Measurements from ENCODE around the gene ZGRF1.
"Not testable (repeated sequence)": the region's sequence is repeated elsewhere in the genome, so short reads cannot be mapped to it uniquely, and the experiment has no call there.

The ZGRF1 gene

GRCh38 chr4:112644595-112645535, 8.2 kb upstream of the ZGRF1 start:
- DNase-seq = not testable (repeated sequence)

GRCh38 chr4:112642526-112642925, 5.8 kb upstream of the ZGRF1 start:
- no peak for DNase-seq

GRCh38 chr4:112637552-112637866, 800 bp upstream of the ZGRF1 start:
- DNase-seq = no peak

- peak; percentile 45 for DNase-seq
Measured at GRCh38 chr4:112633477-112634235, 3.1 kb downstream of the ZGRF1 start.

- no peak for DNase-seq
Measured at GRCh38 chr4:112626228-112626627, 10.5 kb downstream of the ZGRF1 start.

GRCh38 chr4:112616984-112617383, 19.7 kb downstream of the ZGRF1 start:
- DNase-seq = no peak

- DNase-seq = not testable (repeated sequence)
Measured at GRCh38 chr4:112612814-112613213, 23.9 kb downstream of the ZGRF1 start.

- peak; percentile 47 for DNase-seq
Measured at GRCh38 chr4:112604589-112604988, 32.1 kb downstream of the ZGRF1 start.

- no peak for DNase-seq
Measured at GRCh38 chr4:112594993-112595392, 41.7 kb downstream of the ZGRF1 start.

- no peak for DNase-seq
Measured at GRCh38 chr4:112593438-112594133, 43.1 kb downstream of the ZGRF1 start.

- no peak for DNase-seq
Measured at GRCh38 chr4:112592717-112593116, 44.0 kb downstream of the ZGRF1 start.

GRCh38 chr4:112591593-112591992, 45.1 kb downstream of the ZGRF1 start:
- no peak for DNase-seq

- no peak for DNase-seq
Measured at GRCh38 chr4:112589206-112589605, 47.5 kb downstream of the ZGRF1 start.

GRCh38 chr4:112585977-112586736, 50.6 kb downstream of the ZGRF1 start:
- DNase-seq = no peak

GRCh38 chr4:112567536-112567935, 69.2 kb downstream of the ZGRF1 start:
- no peak for DNase-seq

- no peak for DNase-seq
Measured at GRCh38 chr4:112564706-112565270, 71.9 kb downstream of the ZGRF1 start.

- no peak for DNase-seq
Measured at GRCh38 chr4:112563431-112564200, 73.1 kb downstream of the ZGRF1 start.

- DNase-seq = no peak
Measured at GRCh38 chr4:112562254-112562879, 74.3 kb downstream of the ZGRF1 start.

GRCh38 chr4:112560084-112560483, 76.6 kb downstream of the ZGRF1 start:
- DNase-seq = no peak

- no peak for DNase-seq
Measured at GRCh38 chr4:112559053-112559452, 77.7 kb downstream of the ZGRF1 start.

Measured in CD4-positive, alpha-beta T cell treated with Interleukin-4 for 4 hours (primary cell).